T-cell (primary cell): ENCODE data around the gene ACSL3. TPM values are rescaled to one million over a fixed set of nuclear protein-coding genes. Genes with fewer than 3 reads are reported as not detected.

Experiments
- ATAC-seq, 4 experiments: fragments of 200-7000 bp in 3 of 4; fragments of 150-1000 bp in 1 of 4; cut with Tn5 transposase; replicated peaks in 1 of 4; 1 replicate in 3 of 4; 2 replicates in 1 of 4; pipeline ENCODE4 v1.10.0; 2021; ENCODE audit warnings: moderate library complexity in 3 of 4, mild to moderate bottlenecking in 2 of 4, moderate number of reproducible peaks in 1 of 4
- CTCF ChIA-PET, 2 donors: fragments of 300-600 bp; sonication (Branson Sonifier 250); formaldehyde crosslinking; loops; one replicate each; lab custom pipeline; 2022; ENCODE audit warnings: antibody characterized with exemption in 2 of 2; lab: Charles Lee
- POLR2A ChIA-PET, 2 donors: fragments of 300-600 bp; sonication (Branson Sonifier 250); formaldehyde crosslinking; loops; one replicate each; lab custom pipeline; 2022; ENCODE audit warnings: antibody characterized with exemption in 2 of 2; lab: Charles Lee
- DNase-seq, 35 experiments: peaks; one replicate each; pipeline versions ENCODE4 v3.0.0 to v3.0.0-alpha.2; 2013 to 2023
- H3K27ac ChIP-seq: one replicate; pipeline ENCODE4 v1.5.1; 2013; ENCODE audit warnings: low read length
- H3K27me3 ChIP-seq, 2 experiments: replicated peaks in 1 of 2; 1 replicate in 1 of 2; 2 replicates in 1 of 2; pipeline versions ENCODE4 v1.6.1 to v1.7.0; 2013; ENCODE audit warnings: low read length in 1 of 2, mixed read lengths in 1 of 2; ENCODE audit not compliant: control insufficient read depth in 2 of 2, insufficient read depth in 2 of 2; ENCODE audit errors: extremely low read depth in 1 of 2
- H3K36me3 ChIP-seq, 2 donors: 1 replicate in 1 of 2; 2 replicates in 1 of 2; pipeline versions ENCODE4 v1.6.1 to v1.7.0; 2013; ENCODE audit warnings: low read length in 1 of 2; ENCODE audit not compliant: control insufficient read depth in 2 of 2, insufficient read depth in 1 of 2; ENCODE audit errors: extremely low read depth in 1 of 2
- H3K4me1 ChIP-seq, 2 experiments: 1 replicate in 1 of 2; 2 replicates in 1 of 2; pipeline versions ENCODE4 v1.6.1 to v1.7.0; 2013; ENCODE audit warnings: low read length in 2 of 2, mixed read lengths in 1 of 2; ENCODE audit not compliant: insufficient read depth in 2 of 2, control insufficient read depth in 1 of 2; ENCODE audit errors: extremely low read depth in 1 of 2
- H3K4me3 ChIP-seq, 2 donors: 1 replicate in 1 of 2; 2 replicates in 1 of 2; pipeline versions ENCODE4 v1.5.1 to v1.7.0; 2013; ENCODE audit warnings: mild to moderate bottlenecking in 2 of 2, low read length in 1 of 2, moderate library complexity in 1 of 2; ENCODE audit not compliant: control insufficient read depth in 1 of 2; ENCODE audit errors: extremely low read depth in 1 of 2
- H3K9me3 ChIP-seq: 2 replicates; pipeline ENCODE4 v1.7.0; 2013
- H3K27ac Mint-ChIP-seq, 2 donors: one replicate each; pipeline ENCODE4 v1.8.0; 2020 to 2021; ENCODE audit warnings: mild to moderate bottlenecking in 2 of 2, mixed read lengths in 2 of 2
- H3K27me3 Mint-ChIP-seq, 2 donors: one replicate each; pipeline ENCODE4 v1.8.0; 2021 to 2022; ENCODE audit warnings: mixed read lengths in 2 of 2
- H3K36me3 Mint-ChIP-seq: one replicate; pipeline ENCODE4 v1.8.0; 2021; ENCODE audit warnings: mixed read lengths
- H3K4me1 Mint-ChIP-seq, 3 donors: one replicate each; pipeline ENCODE4 v1.8.0; 2020 to 2022; ENCODE audit warnings: mixed read lengths in 3 of 3, mild to moderate bottlenecking in 1 of 3
- H3K4me3 Mint-ChIP-seq, 3 donors: one replicate each; pipeline ENCODE4 v1.8.0; 2020 to 2022; ENCODE audit warnings: mild to moderate bottlenecking in 3 of 3, mixed read lengths in 3 of 3, moderate library complexity in 3 of 3
- H3K9me3 Mint-ChIP-seq, 3 donors: one replicate each; pipeline ENCODE4 v1.8.0; 2020 to 2022; ENCODE audit warnings: mixed read lengths in 3 of 3
- WGBS: methylation state at CpG from one replicate; pipeline ENCODE4 v1.1.5; 2013; ENCODE audit warnings: missing lambda C conversion rate; ENCODE audit not compliant: insufficient coverage; 5-methylcytosine and 5-hydroxymethylcytosine counted together
- total RNA-seq, 35 experiments: library from RNA in 6 of 35; stranded (reverse) in 6 of 35; fragments of 120-200 nt in 1 of 35; gene quantifications; one replicate each; pipeline versions ENCODE4 v1.2.1 to v1.2.4 and lab custom pipeline; 2013 to 2026

Gene ACSL3
- total RNA-seq, 5 donors from 2014 or later (not counting 1 experiment from before 2014, with no cell fraction given) = 23.9 to 82.4 (median 26.5) TPM

GRCh38 chr2:222883420-222883819 lies 22.6 kb downstream of the ACSL3 start:
- ChIA-PET CTCF (interaction anchor here (0.6 kb wide), 2 partner anchors 22 to 88 kb away, joined by 3 read pairs; no protein-coding TSS in a partner anchor), POLR2A (no interaction called here)
- no peaks in the 10 kb centered on the region for H3K9me3 Mint-ChIP-seq
- peaks cover 6% of the 10 kb centered on the region for H3K36me3 Mint-ChIP-seq
- no peak for ATAC-seq
- peaks cover 44 to 53% (median 50%) of the 10 kb centered on the region in 3 donors for H3K4me1 Mint-ChIP-seq
- Histone ChIP-seq H3K4me3 (no peak overlapping the region), H3K9me3 (no peaks in the 10 kb centered on the region), H3K27ac (no peak overlapping the region), H3K36me3 (no peaks in the 10 kb centered on the region), H3K4me1 (peaks cover 0 to 2% of the 10 kb centered on the region in 2 experiments), H3K27me3 (no peaks in the 10 kb centered on the region)
- H3K27ac Mint-ChIP-seq = no peak overlapping the region
- no peak for DNase-seq
- no peaks in the 10 kb centered on the region for H3K27me3 Mint-ChIP-seq
- no peak overlapping the region for H3K4me3 Mint-ChIP-seq
- WGBS = no CpG with 5 or more reads among the region's 3 CpGs

- CTCF ChIA-PET = interaction anchor here in 1 of 2 donors (0.6 kb wide), 1 partner anchor 87 kb away, joined by 3 read pairs; no protein-coding TSS in a partner anchor
- no peak overlapping the region for H3K4me3 Mint-ChIP-seq
- Histone ChIP-seq H3K27ac (no peak overlapping the region), H3K36me3 (no peaks in the 10 kb centered on the region), H3K4me1 (peaks cover 0 to 2% of the 10 kb centered on the region in 2 experiments), H3K27me3 (no peaks in the 10 kb centered on the region), H3K9me3 (no peaks in the 10 kb centered on the region), H3K4me3 (no peak overlapping the region)
- no peaks in the 10 kb centered on the region for H3K27me3 Mint-ChIP-seq
- POLR2A ChIA-PET = interaction anchor here in 1 of 2 donors (0.5 kb wide), 1 partner anchor 9 kb away, joined by 4 read pairs; no protein-coding TSS in a partner anchor
- H3K9me3 Mint-ChIP-seq = no peaks in the 10 kb centered on the region
- no CpG with 5 or more reads among the region's 2 CpGs for WGBS
- DNase-seq (no peak), ATAC-seq (no peak)
- H3K4me1 Mint-ChIP-seq = peaks cover 41 to 54% (median 47%) of the 10 kb centered on the region in 3 donors
- H3K36me3 Mint-ChIP-seq = peaks cover 12% of the 10 kb centered on the region
- no peak overlapping the region for H3K27ac Mint-ChIP-seq
Measured at GRCh38 chr2:222884114-222884771, 23.4 kb downstream of the ACSL3 start.

GRCh38 chr2:222884805-222885424 lies 24.1 kb downstream of the ACSL3 start:
- Histone ChIP-seq H3K4me1 (peaks cover 0 to 2% of the 10 kb centered on the region in 2 experiments), H3K36me3 (no peaks in the 10 kb centered on the region), H3K4me3 (no peak overlapping the region), H3K27me3 (no peaks in the 10 kb centered on the region), H3K27ac (no peak overlapping the region), H3K9me3 (no peaks in the 10 kb centered on the region)
- Mint-ChIP-seq H3K4me1 (peaks cover 39 to 51% (median 47%) of the 10 kb centered on the region in 3 donors), H3K9me3 (no peaks in the 10 kb centered on the region), H3K4me3 (no peak overlapping the region), H3K27me3 (no peaks in the 10 kb centered on the region), H3K27ac (no peak overlapping the region), H3K36me3 (peaks cover 18% of the 10 kb centered on the region)
- CTCF ChIA-PET = no interaction called here
- POLR2A ChIA-PET = interaction anchor here in 1 of 2 donors (0.5 kb wide), 1 partner anchor 9 kb away, joined by 4 read pairs; no protein-coding TSS in a partner anchor
- DNase-seq (no peak), ATAC-seq (no peak)
- no CpG with 5 or more reads among the region's 5 CpGs for WGBS

- H3K36me3 ChIP-seq = no peaks in the 10 kb centered on the region
- H3K4me1 ChIP-seq = peaks cover 0 to 2% of the 10 kb centered on the region in 2 experiments
- no peak overlapping the region for H3K27ac Mint-ChIP-seq
- H3K27me3 Mint-ChIP-seq = no peaks in the 10 kb centered on the region
- no peaks in the 10 kb centered on the region for H3K27me3 ChIP-seq
- no peaks in the 10 kb centered on the region for H3K9me3 Mint-ChIP-seq
- ChIA-PET POLR2A (no interaction called here), CTCF (no interaction called here)
- peaks cover 19% of the 10 kb centered on the region for H3K36me3 Mint-ChIP-seq
- ATAC-seq (no peak), DNase-seq (no peak)
- H3K4me1 Mint-ChIP-seq = peaks cover 45 to 51% (median 49%) of the 10 kb centered on the region in 3 donors
- 100% methylated on average over 1 of the region's 1 CpG for WGBS
- no peak overlapping the region for H3K4me3 ChIP-seq
- no peak overlapping the region for H3K4me3 Mint-ChIP-seq
- no peaks in the 10 kb centered on the region for H3K9me3 ChIP-seq
- no peak overlapping the region for H3K27ac ChIP-seq
Measured at GRCh38 chr2:222887124-222887523, 26.3 kb downstream of the ACSL3 start.

GRCh38 chr2:222888716-222889115 lies 27.9 kb downstream of the ACSL3 start:
- Mint-ChIP-seq H3K36me3 (peaks cover 19% of the 10 kb centered on the region), H3K9me3 (no peaks in the 10 kb centered on the region), H3K4me3 (no peak overlapping the region), H3K4me1 (peaks cover 46 to 59% (median 53%) of the 10 kb centered on the region in 3 donors), H3K27me3 (no peaks in the 10 kb centered on the region), H3K27ac (no peak overlapping the region)
- H3K9me3 ChIP-seq = no peaks in the 10 kb centered on the region
- POLR2A ChIA-PET = no interaction called here
- H3K4me3 ChIP-seq = no peak overlapping the region
- ATAC-seq = no peak
- CTCF ChIA-PET = interaction anchor here in 1 of 2 donors (1.2 kb wide), 1 partner anchor 15 kb away, joined by 4 read pairs; no protein-coding TSS in a partner anchor
- no peaks in the 10 kb centered on the region for H3K4me1 ChIP-seq
- no peak for DNase-seq
- no peak overlapping the region for H3K27ac ChIP-seq
- H3K36me3 ChIP-seq = no peaks in the 10 kb centered on the region
- H3K27me3 ChIP-seq = no peaks in the 10 kb centered on the region
- no CpG with 5 or more reads among the region's 7 CpGs for WGBS

GRCh38 chr2:222891890-222892289 lies 31.1 kb downstream of the ACSL3 start:
- H3K27me3 ChIP-seq = no peaks in the 10 kb centered on the region
- H3K27ac Mint-ChIP-seq = no peak overlapping the region
- H3K4me3 Mint-ChIP-seq = no peak overlapping the region
- no peak for ATAC-seq
- H3K4me1 Mint-ChIP-seq = peaks cover 40 to 46% (median 42%) of the 10 kb centered on the region in 3 donors
- no peaks in the 10 kb centered on the region for H3K27me3 Mint-ChIP-seq
- H3K36me3 ChIP-seq = no peaks in the 10 kb centered on the region
- DNase-seq = no peak
- H3K27ac ChIP-seq = no peak overlapping the region
- no CpG with 5 or more reads among the region's 4 CpGs for WGBS
- no peak overlapping the region for H3K4me3 ChIP-seq
- CTCF ChIA-PET = no interaction called here
- H3K9me3 Mint-ChIP-seq = no peaks in the 10 kb centered on the region
- no peaks in the 10 kb centered on the region for H3K4me1 ChIP-seq
- no peaks in the 10 kb centered on the region for H3K9me3 ChIP-seq
- H3K36me3 Mint-ChIP-seq = peaks cover 19% of the 10 kb centered on the region
- POLR2A ChIA-PET = no interaction called here
